BJ (cell line): Measurements from ENCODE around the gene RELL1. TPM values are rescaled to one million over a fixed set of nuclear protein-coding genes. Genes with fewer than 3 reads are reported as not detected.
A peak's percentile ranks its signal among the peaks of the same experiment; 100 is the strongest.

Source experiments
- CTCF ChIA-PET: fragments of 350-600 bp; formaldehyde crosslinking; extraction: SDS; loops from one replicate; lab custom pipeline; 2021; ENCODE audit warnings: antibody characterized with exemption, inconsistent platforms; lab: Yijun Ruan, JAX
- POLR2A ChIA-PET: fragments of 300-600 bp; sonication (Branson Sonifier 250); formaldehyde crosslinking; extraction: SDS; loops from one replicate; lab custom pipeline; 2021; ENCODE audit warnings: antibody characterized with exemption; lab: Charles Lee
- DNase-seq: peaks from one replicate; pipeline ENCODE4 v3.0.0-alpha.2; 2011; ENCODE audit warnings: low read depth
- H3K27me3 ChIP-seq: 2 replicates; pipeline ENCODE4 v1.6.0; 2011; ENCODE audit warnings: low read length; ENCODE audit not compliant: control insufficient read depth, insufficient read depth
- H3K36me3 ChIP-seq: 2 replicates; pipeline ENCODE4 v1.5.1; 2011; ENCODE audit warnings: low read length; ENCODE audit not compliant: control insufficient read depth, insufficient read depth
- H3K4me3 ChIP-seq: 2 replicates; pipeline ENCODE4 v1.5.1; 2011; ENCODE audit warnings: low read depth, mild to moderate bottlenecking, control low read depth, low read length
- polyA plus RNA-seq: library from polyadenylated mRNA; depleted of rRNA; stranded (reverse); fragments of >200 nt; gene quantifications from 2 replicates; pipeline ENCODE4 v1.2.3, GENCODE V29; 2011
- TF ChIP-seq, protein P1 (sequence below): IDR thresholded peaks from 2 replicates; pipeline ENCODE4 v1.5.1; 2011; ENCODE audit warnings: low read depth, mild to moderate bottlenecking, control low read depth, inconsistent platforms, low read length, moderate library complexity; ENCODE audit not compliant: insufficient read depth

The RELL1 gene
- polyA plus RNA-seq, 1 experiment = 6.5 TPM

DNA sequence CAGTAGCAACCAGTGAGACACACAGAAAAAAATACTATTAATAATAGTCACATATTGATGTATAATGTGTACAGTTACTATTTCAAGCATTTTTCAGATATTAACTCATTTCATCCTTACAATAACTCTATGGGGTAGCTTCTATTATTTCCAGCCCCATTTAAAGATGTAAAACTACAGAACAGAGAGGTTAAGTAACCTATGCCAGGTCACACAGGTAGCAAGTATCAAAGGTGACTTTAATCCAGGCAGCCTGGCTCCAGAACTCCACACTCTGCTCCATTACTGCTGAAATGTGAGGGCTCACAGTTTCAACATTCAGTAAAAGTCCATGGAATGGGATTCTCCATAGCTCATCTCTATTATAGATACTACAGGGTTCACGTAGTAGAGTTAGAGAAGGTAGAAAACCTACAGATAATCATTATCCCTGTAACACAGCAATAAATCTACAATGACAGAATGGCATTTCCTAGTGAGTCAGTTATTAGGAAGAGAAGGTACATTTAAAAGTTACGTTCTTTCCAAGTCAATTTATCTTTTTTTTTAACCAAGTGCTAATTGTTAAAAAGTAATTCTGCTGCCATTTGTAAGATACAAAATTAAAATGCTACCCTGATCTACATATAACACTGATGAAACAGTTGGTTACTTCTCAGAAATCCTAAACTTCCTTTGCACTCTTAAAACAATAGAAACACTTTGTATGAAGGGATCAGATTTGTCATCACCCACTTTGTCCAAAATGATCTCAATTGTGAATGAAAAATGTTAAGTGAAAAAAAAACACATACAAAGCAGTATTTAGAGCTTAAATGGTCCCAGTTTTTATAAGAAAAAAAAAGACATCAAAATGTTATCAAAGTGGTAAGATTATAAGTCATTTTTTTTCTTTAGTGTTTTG, 18.7 kb downstream of the RELL1 start:
- no peaks in the 10 kb centered on the region for H3K27me3 ChIP-seq
- no peak for DNase-seq
- no peak overlapping the region for H3K4me3 ChIP-seq
- POLR2A ChIA-PET = no interaction called here
- TF ChIP-seq, protein P1, sequence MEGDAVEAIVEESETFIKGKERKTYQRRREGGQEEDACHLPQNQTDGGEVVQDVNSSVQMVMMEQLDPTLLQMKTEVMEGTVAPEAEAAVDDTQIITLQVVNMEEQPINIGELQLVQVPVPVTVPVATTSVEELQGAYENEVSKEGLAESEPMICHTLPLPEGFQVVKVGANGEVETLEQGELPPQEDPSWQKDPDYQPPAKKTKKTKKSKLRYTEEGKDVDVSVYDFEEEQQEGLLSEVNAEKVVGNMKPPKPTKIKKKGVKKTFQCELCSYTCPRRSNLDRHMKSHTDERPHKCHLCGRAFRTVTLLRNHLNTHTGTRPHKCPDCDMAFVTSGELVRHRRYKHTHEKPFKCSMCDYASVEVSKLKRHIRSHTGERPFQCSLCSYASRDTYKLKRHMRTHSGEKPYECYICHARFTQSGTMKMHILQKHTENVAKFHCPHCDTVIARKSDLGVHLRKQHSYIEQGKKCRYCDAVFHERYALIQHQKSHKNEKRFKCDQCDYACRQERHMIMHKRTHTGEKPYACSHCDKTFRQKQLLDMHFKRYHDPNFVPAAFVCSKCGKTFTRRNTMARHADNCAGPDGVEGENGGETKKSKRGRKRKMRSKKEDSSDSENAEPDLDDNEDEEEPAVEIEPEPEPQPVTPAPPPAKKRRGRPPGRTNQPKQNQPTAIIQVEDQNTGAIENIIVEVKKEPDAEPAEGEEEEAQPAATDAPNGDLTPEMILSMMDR = no peak
- no peaks in the 10 kb centered on the region for H3K36me3 ChIP-seq
- CTCF ChIA-PET = no interaction called here

DNA sequence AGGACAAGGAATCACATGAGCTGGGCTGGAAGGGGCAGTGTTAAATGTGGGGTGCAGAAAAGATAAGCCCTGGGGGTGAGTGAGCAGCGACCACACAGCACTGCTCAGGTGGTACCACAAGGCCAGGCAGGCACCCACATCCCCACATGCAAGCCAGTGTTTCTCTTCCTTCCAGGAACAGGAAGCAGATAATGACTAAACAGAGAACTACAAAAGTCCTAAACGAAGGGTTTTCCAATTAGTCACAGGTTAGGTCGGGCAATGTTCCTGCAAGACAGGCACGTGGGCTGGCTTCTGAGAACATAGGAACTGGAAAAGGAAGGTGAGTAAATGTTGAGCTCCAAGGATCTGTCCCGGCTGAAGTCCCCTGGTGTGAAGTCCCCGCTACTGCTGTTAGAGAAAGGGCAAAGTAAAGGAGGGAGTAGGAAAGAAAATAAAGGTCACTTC, 19.5 kb downstream of the RELL1 start:
- DNase-seq = peak; percentile 59
- Histone ChIP-seq H3K27me3 (no peaks in the 10 kb centered on the region), H3K36me3 (no peaks in the 10 kb centered on the region), H3K4me3 (no peak overlapping the region)
- TF ChIP-seq, protein P1 = no peak
- CTCF ChIA-PET = interaction anchor here (0.9 kb wide), 1 partner anchor 9 kb away, joined by 4 read pairs; no protein-coding TSS in a partner anchor
- POLR2A ChIA-PET = no interaction called here

DNA sequence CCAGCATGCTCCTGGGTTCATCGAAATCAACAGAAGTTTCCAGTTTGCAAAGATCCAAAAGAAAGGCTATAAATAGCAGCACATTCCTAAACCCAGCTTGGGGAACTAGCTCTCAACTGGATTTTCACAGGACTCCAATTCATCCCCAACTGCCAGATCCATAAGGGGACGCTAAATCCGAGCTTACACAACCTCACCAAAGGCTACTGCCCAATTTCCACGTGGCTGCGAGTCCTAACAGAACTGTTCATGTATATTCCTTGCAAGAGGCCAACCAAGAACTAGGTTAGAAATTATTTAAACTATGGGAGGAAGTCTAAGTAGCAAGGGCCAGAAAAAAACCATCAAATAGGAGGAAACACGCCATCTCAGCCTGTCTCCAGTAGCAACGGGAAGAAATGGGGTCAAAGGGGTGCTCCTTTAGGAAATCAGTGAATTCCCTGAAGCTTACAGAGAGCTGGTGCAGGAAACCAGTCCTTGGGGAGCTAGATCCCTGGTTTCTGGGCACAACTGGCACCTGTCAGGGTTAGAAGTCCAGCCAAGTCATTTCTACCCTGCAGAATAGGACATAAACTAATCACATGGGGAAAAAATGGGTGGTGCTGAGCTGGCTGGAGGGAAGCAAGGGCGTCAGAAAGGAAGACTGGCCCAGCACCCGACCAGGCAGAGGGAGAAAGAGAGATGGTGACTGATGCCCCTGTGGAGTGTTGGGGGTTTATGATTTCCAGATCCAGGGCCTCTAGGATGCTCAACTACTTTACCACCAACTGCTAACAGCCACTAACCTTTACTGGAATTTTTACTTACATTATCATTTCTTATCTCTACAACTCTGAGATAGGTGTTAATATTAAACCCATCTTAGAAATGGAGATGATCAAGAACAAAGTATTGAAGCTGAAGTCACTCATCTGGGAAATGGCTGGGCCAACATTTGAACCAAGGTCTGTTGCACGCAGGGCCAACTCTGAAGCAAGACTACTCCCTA, 20.5 kb downstream of the RELL1 start:
- POLR2A ChIA-PET = no interaction called here
- DNase-seq = no peak

DNA sequence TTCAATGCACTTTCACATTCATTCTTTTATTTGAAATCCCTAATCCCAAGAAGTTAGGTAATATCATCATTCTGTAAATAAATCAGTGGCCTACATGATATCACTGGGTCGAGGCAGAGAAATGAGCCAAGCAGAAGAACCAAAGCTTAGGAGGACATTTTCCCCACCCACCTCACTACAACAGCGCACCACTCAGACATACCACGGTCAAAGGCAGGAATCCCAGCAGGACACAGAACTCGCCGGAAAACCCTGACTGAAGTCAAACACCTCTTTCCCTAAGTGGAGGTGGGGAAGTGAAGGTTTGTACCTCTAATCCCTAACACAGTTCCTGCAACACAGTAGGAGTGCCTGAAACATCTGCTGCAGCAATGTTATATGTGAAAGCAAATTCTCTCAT, 21.5 kb downstream of the RELL1 start:
- Histone ChIP-seq H3K36me3 (no peaks in the 10 kb centered on the region), H3K4me3 (no peak overlapping the region), H3K27me3 (no peaks in the 10 kb centered on the region)
- TF ChIP-seq, protein P1 = no peak
- POLR2A ChIA-PET = no interaction called here
- CTCF ChIA-PET = interaction anchor here (0.9 to 1.3 kb wide), 2 partner anchors 12 to 62 kb away, joined by 3 read pairs; no protein-coding TSS in a partner anchor
- DNase-seq = no peak

More for the DNA sequence above, 20.5 kb downstream of the RELL1 start:
- CTCF ChIA-PET = interaction anchor here (0.9 to 1.3 kb wide), 3 partner anchors 10 to 63 kb away, joined by 3 to 4 read pairs (median 3); no protein-coding TSS in a partner anchor
- Histone ChIP-seq H3K36me3 (no peaks in the 10 kb centered on the region), H3K4me3 (no peak overlapping the region), H3K27me3 (no peaks in the 10 kb centered on the region)
- TF ChIP-seq, protein P1 = no peak

DNA sequence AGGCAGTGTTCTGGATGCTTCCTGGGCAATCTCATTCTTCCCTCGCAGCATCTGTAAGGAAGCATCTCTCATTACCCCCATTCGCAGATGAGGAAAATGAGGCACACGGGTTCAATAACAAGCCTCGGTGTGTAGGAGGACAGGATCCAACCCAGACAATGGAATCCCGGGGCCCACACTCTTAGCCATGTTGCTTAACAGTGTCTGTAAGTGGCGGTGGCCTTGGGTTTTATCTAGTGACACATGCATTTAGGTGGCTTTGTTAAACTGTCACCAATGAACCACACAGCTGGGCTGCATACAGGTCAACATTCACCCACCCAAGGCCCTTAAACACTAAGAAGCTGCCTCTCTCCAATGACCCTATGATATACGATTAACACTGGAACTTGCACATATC, 22.6 kb downstream of the RELL1 start:
- TF ChIP-seq, protein P1 = no peak
- Histone ChIP-seq H3K36me3 (no peaks in the 10 kb centered on the region), H3K27me3 (no peaks in the 10 kb centered on the region), H3K4me3 (no peak overlapping the region)
- ChIA-PET POLR2A (no interaction called here), CTCF (no interaction called here)
- no peak for DNase-seq
